Left lung (tissue), 10 donors: ENCODE results near the gene ZFP36. TPM values are rescaled to one million over a fixed set of nuclear protein-coding genes. Genes with fewer than 3 reads are reported as not detected.

Source experiments
- ATAC-seq: fragments of 200-7000 bp; cut with Tn5 transposase; one replicate; pipeline ENCODE4 v1.9.1; 2020; ENCODE audit warnings: moderate library complexity
- DNase-seq, 4 donors: peaks; one replicate each; pipeline ENCODE4 v3.0.0-alpha.2; 2013 to 2020
- H3K27ac ChIP-seq, 2 donors: fragments of 200-600 bp; sonication (generic) in 1 of 2; one replicate each; pipeline versions ENCODE4 v1.5.0 to v1.8.0; 2020 to 2021
- H3K27me3 ChIP-seq, 2 donors: fragments of 200-600 bp; sonication (generic) in 1 of 2; one replicate each; pipeline versions ENCODE4 v1.5.0 to v1.8.0; 2020 to 2021
- H3K36me3 ChIP-seq, 2 donors: fragments of 200-600 bp; sonication (generic) in 1 of 2; one replicate each; pipeline versions ENCODE4 v1.5.0 to v1.8.0; 2020 to 2021
- H3K4me1 ChIP-seq, 2 donors: fragments of 200-600 bp; one replicate each; pipeline ENCODE4 v1.8.0; 2021
- H3K4me3 ChIP-seq, 2 donors: fragments of 200-600 bp; sonication (generic) in 1 of 2; one replicate each; pipeline versions ENCODE4 v1.5.0 to v1.8.0; 2020 to 2021; ENCODE audit warnings: mild to moderate bottlenecking in 1 of 2
- H3K9me3 ChIP-seq, 2 donors: fragments of 200-600 bp; sonication (generic) in 1 of 2; one replicate each; pipeline versions ENCODE4 v1.5.0 to v1.8.0; 2020 to 2021
- CTCF ChIP-seq, 2 donors: fragments of 200-600 bp; sonication (generic) in 1 of 2; IDR thresholded peaks; one replicate each; pipeline versions ENCODE4 v1.5.0 to v1.8.0; 2021; ENCODE audit warnings: antibody characterized with exemption in 2 of 2
- intact Hi-C, 2 donors: fragments of 100-400 bp; cut with DNase I; formaldehyde crosslinking; loops; one replicate each; pipeline versions ENCODE4 v1.11.2 to v1.14.2; 2022
- polyA plus RNA-seq, 6 donors: library from polyadenylated mRNA; unstranded; fragments of 120-200 nt; gene quantifications; one replicate each; pipeline ENCODE4 v1.2.1, GENCODE V29; 2013; ENCODE audit not compliant: insufficient read length in 6 of 6
- total RNA-seq, 2 donors: library from RNA; stranded (reverse); fragmentation: NEBNext Ultra II Directional; extraction: Animal tissue kit (Norgen Biotek cat#: 25700); gene quantifications; one replicate each; pipeline ENCODE4 v1.2.1, GENCODE V29; 2021
- donor health status: DM: no; HTN: yes; CAD: no.
- donor health status: DM: no; HTN: no; CAD: no.

ZFP36 gene
- total and polyA plus RNA-seq, 8 donors: 25.4 to 295 (median 101) TPM

GRCh38 chr19:39389631-39390414 is 16.8 kb upstream of the ZFP36 start:
- Histone ChIP-seq H3K36me3 (peaks cover 0 to 62% of the 10 kb centered on the region in 2 donors), H3K27me3 (no peaks in the 10 kb centered on the region), H3K4me3 (peak overlapping the region; percentile 97 to 98), H3K4me1 (peaks cover 5 to 27% of the 10 kb centered on the region in 2 donors), H3K9me3 (no peaks in the 10 kb centered on the region), H3K27ac (peak overlapping the region in 1 of 2 donors; percentile 97)
- no peak for DNase-seq
- no peak for TF ChIP-seq CTCF (IDR thresholded peaks at IDR 0.05)
- intact Hi-C loops: no loop called here
- ATAC-seq: no peak

GRCh38 chr19:39390451-39390750 is 16.2 kb upstream of the ZFP36 start:
- TF ChIP-seq CTCF (IDR thresholded peaks at IDR 0.05): no peak
- Histone ChIP-seq H3K4me1 (peaks cover 5 to 27% of the 10 kb centered on the region in 2 donors), H3K27ac (peak overlapping the region; percentile 93 to 97), H3K9me3 (no peaks in the 10 kb centered on the region), H3K36me3 (peaks cover 0 to 62% of the 10 kb centered on the region in 2 donors), H3K4me3 (peak overlapping the region; percentile 97 to 98), H3K27me3 (no peaks in the 10 kb centered on the region)
- ATAC-seq: no peak
- DNase-seq: no peak
- intact Hi-C loops: no loop called here

- peak within 1 kb of the TSS; percentile 93 to 97 for H3K27ac ChIP-seq
- peaks cover 0 to 62% of the 10 kb centered on the region in 2 donors for H3K36me3 ChIP-seq
- peaks cover 5 to 27% of the 10 kb centered on the region in 2 donors for H3K4me1 ChIP-seq
- peak; percentile 95 to 100 (median 98) for DNase-seq
- no peaks in the 10 kb centered on the region for H3K9me3 ChIP-seq
- H3K27me3 ChIP-seq: no peaks in the 10 kb centered on the region
- peak; percentile 97 for ATAC-seq
- intact Hi-C loops: no loop called here
- H3K4me3 ChIP-seq: peak within 1 kb of the TSS; percentile 97 to 98
- TF ChIP-seq CTCF (IDR thresholded peaks at IDR 0.05): no peak
These were observed 15.8 kb upstream of the ZFP36 start, which contains the start of the genes MED29 and PAF1 for GRCh38 chr19:39390751-39391437. TSS of gene MED29 (plus strand) at chr19:39391378. CDS start at chr19:39391423, 45 bp downstream. TSS of gene PAF1 (minus strand) at chr19:39391106. CDS start at chr19:39390864, 242 bp downstream.

- Histone ChIP-seq H3K4me1 (peaks cover 22 to 61% of the 10 kb centered on the region in 2 donors), H3K4me3 (peak overlapping the region in 1 of 2 donors; percentile 34), H3K36me3 (peaks cover 0 to 39% of the 10 kb centered on the region in 2 donors), H3K27me3 (no peaks in the 10 kb centered on the region), H3K9me3 (no peaks in the 10 kb centered on the region), H3K27ac (peak overlapping the region; percentile 84 to 99)
- intact Hi-C loops: no loop called here
- peak; percentile 98 for TF ChIP-seq CTCF (IDR thresholded peaks at IDR 0.05)
- DNase-seq: peak; percentile 71 to 99 (median 90)
- peak; percentile 84 for ATAC-seq
These were observed 9.0 kb upstream of the ZFP36 start for GRCh38 chr19:39397360-39398296.
